ENCODE data around the gene DVL3.

DNA sequence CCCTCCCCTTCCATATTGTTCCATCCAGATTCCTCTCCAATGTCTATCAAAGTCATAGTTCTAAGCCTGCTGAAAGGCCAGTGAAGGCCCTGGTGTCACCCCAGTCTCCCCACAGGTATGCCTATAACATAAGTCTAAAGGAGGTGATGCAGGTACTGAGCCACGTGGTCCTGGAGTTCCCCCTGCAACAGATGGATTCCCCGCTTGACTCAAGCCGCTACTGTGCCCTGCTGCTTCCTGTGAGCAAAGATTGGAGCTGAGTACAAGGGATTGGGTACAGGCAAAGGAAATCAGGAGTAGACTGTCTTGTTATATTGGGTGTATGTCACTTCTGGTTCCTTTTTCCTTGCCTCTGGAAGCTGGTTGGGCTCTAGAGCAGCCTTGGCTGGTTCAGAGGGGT lies 11.8 kb upstream of the DVL3 start:
- TF ChIP-seq, protein P1, sequence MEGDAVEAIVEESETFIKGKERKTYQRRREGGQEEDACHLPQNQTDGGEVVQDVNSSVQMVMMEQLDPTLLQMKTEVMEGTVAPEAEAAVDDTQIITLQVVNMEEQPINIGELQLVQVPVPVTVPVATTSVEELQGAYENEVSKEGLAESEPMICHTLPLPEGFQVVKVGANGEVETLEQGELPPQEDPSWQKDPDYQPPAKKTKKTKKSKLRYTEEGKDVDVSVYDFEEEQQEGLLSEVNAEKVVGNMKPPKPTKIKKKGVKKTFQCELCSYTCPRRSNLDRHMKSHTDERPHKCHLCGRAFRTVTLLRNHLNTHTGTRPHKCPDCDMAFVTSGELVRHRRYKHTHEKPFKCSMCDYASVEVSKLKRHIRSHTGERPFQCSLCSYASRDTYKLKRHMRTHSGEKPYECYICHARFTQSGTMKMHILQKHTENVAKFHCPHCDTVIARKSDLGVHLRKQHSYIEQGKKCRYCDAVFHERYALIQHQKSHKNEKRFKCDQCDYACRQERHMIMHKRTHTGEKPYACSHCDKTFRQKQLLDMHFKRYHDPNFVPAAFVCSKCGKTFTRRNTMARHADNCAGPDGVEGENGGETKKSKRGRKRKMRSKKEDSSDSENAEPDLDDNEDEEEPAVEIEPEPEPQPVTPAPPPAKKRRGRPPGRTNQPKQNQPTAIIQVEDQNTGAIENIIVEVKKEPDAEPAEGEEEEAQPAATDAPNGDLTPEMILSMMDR (IDR thresholded peaks at IDR 0.05), result no peak
- no peak for TF ChIP-seq POLR2A (IDR thresholded peaks at IDR 0.05)
